ENCODE results near the gene SCYL1. TPM values are rescaled to one million over a fixed set of nuclear protein-coding genes. Genes with fewer than 3 reads are reported as not detected.
"Not testable (repeated sequence)": the region's sequence is repeated elsewhere in the genome, so short reads cannot be mapped to it uniquely, and the experiment has no call there.

The SCYL1 gene
- total RNA-seq, 1 donor from 2014 or later: 49.5 TPM

- H3K36me3 ChIP-seq (ENCODE audit: control insufficient read depth, insufficient read depth, low read length): peaks cover 13% of the 10 kb centered on the region
- no peaks in the 10 kb centered on the region for H3K27me3 ChIP-seq (ENCODE audit: control insufficient read depth, insufficient read depth, low read length)
- H3K4me3 ChIP-seq (ENCODE audit: low read depth, low read length): peak overlapping the region; percentile 14
- TF ChIP-seq CTCF (IDR thresholded peaks at IDR 0.05; ENCODE audit: insufficient read depth, low read length, severe bottlenecking): no peak
- FAIRE-seq: no peak
- peak; percentile 31 for DNase-seq (ENCODE audit: low read depth)
Observed at GRCh38 chr11:65503949-65504673, 20.8 kb upstream of the SCYL1 start.

GRCh38 chr11:65504674-65505465 is 20.0 kb upstream of the SCYL1 start:
- DNase-seq (ENCODE audit: low read depth) (peak; percentile 21), FAIRE-seq (no peak)
- Histone ChIP-seq H3K4me3 (ENCODE audit: low read depth, low read length) (no peak overlapping the region), H3K27me3 (ENCODE audit: control insufficient read depth, insufficient read depth, low read length) (no peaks in the 10 kb centered on the region), H3K36me3 (ENCODE audit: control insufficient read depth, insufficient read depth, low read length) (peaks cover 13% of the 10 kb centered on the region)
- TF ChIP-seq CTCF (IDR thresholded peaks at IDR 0.05; ENCODE audit: insufficient read depth, low read length, severe bottlenecking): no peak

GRCh38 chr11:65505466-65506289 is 19.2 kb upstream of the SCYL1 start:
- Histone ChIP-seq H3K4me3 (ENCODE audit: low read depth, low read length) (no peak overlapping the region), H3K36me3 (ENCODE audit: control insufficient read depth, insufficient read depth, low read length) (peaks cover 8% of the 10 kb centered on the region), H3K27me3 (ENCODE audit: control insufficient read depth, insufficient read depth, low read length) (no peaks in the 10 kb centered on the region)
- DNase-seq (ENCODE audit: low read depth) (peak; percentile 40), FAIRE-seq (no peak)
- TF ChIP-seq CTCF (IDR thresholded peaks at IDR 0.05; ENCODE audit: insufficient read depth, low read length, severe bottlenecking): no peak

GRCh38 chr11:65506290-65506771 is 18.6 kb upstream of the SCYL1 start:
- Histone ChIP-seq H3K27me3 (ENCODE audit: control insufficient read depth, insufficient read depth, low read length) (no peaks in the 10 kb centered on the region), H3K36me3 (ENCODE audit: control insufficient read depth, insufficient read depth, low read length) (peaks cover 6% of the 10 kb centered on the region), H3K4me3 (ENCODE audit: low read depth, low read length) (no peak overlapping the region)
- no peak for FAIRE-seq
- TF ChIP-seq CTCF (IDR thresholded peaks at IDR 0.05; ENCODE audit: insufficient read depth, low read length, severe bottlenecking): no peak
- no peak for DNase-seq (ENCODE audit: low read depth)

- DNase-seq (ENCODE audit: low read depth) (peak; percentile 81), FAIRE-seq (no peak)
- no peaks in the 10 kb centered on the region for H3K27me3 ChIP-seq (ENCODE audit: control insufficient read depth, insufficient read depth, low read length)
- H3K36me3 ChIP-seq (ENCODE audit: control insufficient read depth, insufficient read depth, low read length): peaks cover 3% of the 10 kb centered on the region
- TF ChIP-seq CTCF (IDR thresholded peaks at IDR 0.05; ENCODE audit: insufficient read depth, low read length, severe bottlenecking): no peak
- H3K4me3 ChIP-seq (ENCODE audit: low read depth, low read length): no peak overlapping the region
Observed at GRCh38 chr11:65506772-65507505, 17.9 kb upstream of the SCYL1 start.

- H3K27me3 ChIP-seq (ENCODE audit: control insufficient read depth, insufficient read depth, low read length); FAIRE-seq; H3K36me3 ChIP-seq (ENCODE audit: control insufficient read depth, insufficient read depth, low read length); DNase-seq (ENCODE audit: low read depth); H3K4me3 ChIP-seq (ENCODE audit: low read depth, low read length): not testable (repeated sequence)
Observed at GRCh38 chr11:65512311-65512710, 12.6 kb upstream of the SCYL1 start.
